Mammary epithelial cell (primary cell): Measurements from ENCODE around the gene DPEP2NB.

Source experiments
- EZH2 ChIP-seq: IDR thresholded peaks from 2 replicates; pipeline ENCODE4 v1.6.1; 2012; ENCODE audit warnings: low read length, inconsistent platforms, borderline replicate concordance
- TF ChIP-seq, protein P1 (sequence below), 2 donors: IDR thresholded peaks in 1 of 2; conservative IDR thresholded peaks in 1 of 2; 2 replicates each; pipeline ENCODE4 v1.5.1; 2011 to 2012; ENCODE audit warnings: inconsistent platforms in 2 of 2, low read length in 2 of 2, mild to moderate bottlenecking in 2 of 2, control low read depth in 1 of 2, low read depth in 1 of 2; ENCODE audit not compliant: insufficient read depth in 1 of 2; ENCODE audit errors: extremely low read depth in 1 of 2

DNA sequence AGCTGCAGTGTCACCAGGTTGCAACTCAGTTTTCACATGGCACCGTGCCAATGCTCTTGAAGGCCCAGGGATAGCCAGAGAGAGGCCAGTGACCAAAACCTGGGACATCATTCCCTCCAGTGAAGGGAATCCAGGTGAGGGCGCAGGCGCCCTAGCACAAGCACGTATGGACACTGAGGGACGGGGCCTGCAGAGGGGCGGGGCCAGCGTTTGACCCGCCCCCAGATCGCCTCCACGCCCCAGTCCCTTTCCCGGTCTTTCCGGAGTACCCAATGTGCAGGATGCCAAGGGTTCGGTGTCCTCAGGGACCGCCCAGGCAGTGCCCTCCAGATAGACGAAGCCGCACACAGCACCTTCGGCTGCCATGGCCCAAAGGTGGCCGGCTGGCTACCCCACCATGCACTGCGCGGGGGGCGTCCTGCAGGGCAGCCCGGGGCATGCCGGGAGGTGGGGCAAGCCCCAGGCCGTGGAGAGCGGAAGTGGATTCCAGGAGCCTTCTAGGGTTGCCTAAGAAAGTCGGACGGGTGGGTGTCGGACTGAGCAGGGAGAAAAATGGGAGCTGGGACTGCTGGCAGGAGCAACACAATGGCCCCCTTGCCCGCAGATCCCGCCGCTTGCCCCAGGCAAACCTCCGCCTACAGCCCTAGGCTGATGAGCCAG, 51.9 kb downstream of the DPEP2NB start:
- TF ChIP-seq, protein P1, sequence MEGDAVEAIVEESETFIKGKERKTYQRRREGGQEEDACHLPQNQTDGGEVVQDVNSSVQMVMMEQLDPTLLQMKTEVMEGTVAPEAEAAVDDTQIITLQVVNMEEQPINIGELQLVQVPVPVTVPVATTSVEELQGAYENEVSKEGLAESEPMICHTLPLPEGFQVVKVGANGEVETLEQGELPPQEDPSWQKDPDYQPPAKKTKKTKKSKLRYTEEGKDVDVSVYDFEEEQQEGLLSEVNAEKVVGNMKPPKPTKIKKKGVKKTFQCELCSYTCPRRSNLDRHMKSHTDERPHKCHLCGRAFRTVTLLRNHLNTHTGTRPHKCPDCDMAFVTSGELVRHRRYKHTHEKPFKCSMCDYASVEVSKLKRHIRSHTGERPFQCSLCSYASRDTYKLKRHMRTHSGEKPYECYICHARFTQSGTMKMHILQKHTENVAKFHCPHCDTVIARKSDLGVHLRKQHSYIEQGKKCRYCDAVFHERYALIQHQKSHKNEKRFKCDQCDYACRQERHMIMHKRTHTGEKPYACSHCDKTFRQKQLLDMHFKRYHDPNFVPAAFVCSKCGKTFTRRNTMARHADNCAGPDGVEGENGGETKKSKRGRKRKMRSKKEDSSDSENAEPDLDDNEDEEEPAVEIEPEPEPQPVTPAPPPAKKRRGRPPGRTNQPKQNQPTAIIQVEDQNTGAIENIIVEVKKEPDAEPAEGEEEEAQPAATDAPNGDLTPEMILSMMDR (conservative IDR thresholded peaks at IDR 0.05 in 1 of 2, IDR thresholded peaks at IDR 0.05 in 1 of 2; ENCODE audit: extremely low read depth in 1 of 2, insufficient read depth in 1 of 2, low read depth in 1 of 2, low read length in 2 of 2): no peak
- TF ChIP-seq EZH2: no peak
